Inflammatory macrophage treated with lipopolysaccharide for 4 hours (primary cell): ENCODE data around the gene CFAP57.
A peak's percentile ranks its signal among the peaks of the same experiment; 100 is the strongest.

Experiments
- DNase-seq: peaks from one replicate; pipeline ENCODE4 v3.0.0-alpha.2; 2020

The CFAP57 gene

DNA sequence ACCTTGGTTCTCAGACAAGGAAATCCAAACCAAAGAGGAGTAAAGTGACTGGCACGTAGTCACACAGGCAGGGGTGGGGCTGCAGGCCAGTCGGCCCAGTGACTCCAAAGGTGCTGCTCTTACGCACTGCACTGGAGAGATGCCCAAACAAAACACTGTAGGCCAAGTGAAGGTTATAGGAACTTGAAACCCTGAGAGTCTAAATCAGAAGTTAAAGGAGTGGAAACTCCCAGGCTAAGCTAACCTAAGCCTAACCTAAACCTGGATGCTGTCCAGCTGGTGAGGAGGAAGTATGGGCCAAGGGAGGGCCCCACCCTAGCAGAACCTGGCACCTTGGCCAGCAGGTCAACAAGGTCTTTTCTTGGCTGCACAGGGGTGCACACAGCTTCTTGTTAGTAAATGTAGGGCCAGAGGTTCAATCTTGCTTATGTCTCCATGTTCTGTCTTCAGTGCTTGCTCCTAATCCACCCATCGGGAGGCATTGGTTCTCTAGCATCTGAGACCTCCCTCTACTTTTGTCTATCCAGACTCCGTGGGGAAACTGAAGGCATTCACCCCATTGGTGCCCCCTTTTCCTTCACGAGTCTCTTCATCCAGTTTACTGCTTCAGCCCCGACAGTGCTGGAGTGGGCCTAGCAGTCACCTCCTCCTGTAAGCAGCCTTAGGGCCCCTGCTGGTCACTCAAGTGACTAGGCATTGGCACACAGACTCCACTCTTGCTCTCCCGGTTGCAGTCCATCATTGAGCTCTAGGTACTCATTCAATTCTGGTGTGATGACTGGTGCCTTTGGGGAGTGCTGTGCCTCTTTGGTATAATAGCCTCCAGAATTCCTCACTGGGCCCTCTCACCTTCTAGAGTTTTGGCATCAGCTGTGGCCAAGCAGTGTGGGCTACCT lies 84.8 kb downstream of the CFAP57 start:
- no peak for DNase-seq

DNA sequence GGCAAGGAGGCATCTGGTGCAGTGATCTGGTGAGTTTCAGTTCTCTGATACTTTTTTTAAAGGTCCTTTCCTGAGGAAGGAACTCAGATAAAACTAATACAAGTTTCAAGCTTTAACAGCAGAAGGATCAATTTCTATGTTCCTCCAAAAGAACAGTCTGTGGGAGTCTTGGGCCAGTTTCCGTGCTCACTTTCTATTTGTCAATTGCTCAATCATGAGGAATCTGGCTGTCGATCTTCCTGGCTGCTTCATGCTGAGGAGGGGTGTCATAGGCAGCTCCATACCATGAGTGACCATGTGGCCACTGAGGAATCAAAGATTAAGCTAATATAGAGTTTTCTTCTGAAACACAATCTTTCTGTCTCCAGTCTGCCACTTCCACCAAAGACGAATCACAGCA lies 86.2 kb downstream of the CFAP57 start:
- DNase-seq, result no peak

DNA sequence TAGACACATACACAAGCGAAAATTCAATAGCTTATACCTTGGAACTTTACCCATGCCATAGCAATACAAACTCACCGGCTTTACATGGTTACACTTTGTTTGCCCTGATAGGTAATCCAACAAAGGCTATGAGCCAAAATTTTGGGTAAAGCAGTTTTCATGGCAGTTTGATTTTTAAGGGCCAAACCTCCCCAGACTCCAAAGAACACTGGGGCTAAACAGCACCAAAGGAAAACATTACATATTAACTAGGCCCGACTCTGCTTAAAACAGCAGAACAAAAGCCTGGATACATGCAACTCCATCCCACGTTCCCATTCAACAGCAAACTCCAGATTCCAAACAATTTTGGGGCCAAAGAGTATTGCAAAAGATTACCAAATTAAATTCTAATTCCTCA lies 93.3 kb downstream of the CFAP57 start:
- DNase-seq, result no peak

DNA sequence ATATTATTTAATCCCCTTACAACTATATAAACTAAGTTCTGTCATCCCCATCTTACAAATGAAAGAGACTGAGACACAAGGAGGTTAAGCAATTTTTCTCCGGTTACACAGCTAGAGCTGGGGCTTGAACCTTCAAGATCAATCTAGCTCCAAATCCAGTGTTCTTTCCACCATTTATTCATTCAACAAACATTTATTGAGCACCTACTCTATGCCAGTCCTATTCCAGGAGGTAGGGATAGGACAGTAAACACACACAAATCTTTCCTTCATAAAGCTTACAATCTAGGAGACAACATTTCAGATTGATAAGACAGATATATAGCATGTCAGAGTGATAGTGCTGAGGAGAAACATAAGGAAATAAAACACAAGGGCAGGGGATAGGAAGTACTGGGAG lies 94.8 kb downstream of the CFAP57 start:
- DNase-seq, result no peak

DNA sequence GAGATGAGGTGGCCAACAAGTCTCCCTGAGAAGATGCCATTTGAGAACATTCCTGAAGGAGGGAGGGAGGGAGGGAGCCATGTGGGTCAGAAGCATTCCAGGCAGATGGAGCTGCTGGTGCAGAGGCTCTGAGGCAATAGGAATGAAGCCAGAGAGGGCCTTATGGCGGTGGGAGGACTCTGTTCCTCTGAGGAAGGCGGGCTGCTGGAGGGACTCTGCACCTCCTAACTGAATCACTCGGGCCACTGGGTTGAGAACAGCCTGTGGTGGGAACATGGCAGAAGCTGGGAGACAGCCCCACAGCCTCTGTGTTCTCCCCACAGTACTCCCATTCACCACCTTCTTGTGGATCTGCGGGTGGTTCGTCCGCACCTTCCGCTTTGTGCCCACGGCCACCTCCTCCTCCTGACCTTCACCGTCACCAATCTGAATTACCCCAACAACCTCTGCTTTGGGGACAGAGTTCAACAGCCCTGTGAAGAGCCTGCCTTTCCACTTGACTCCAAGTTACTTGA lies 95.2 kb downstream of the CFAP57 start:
- DNase-seq, result no peak

DNA sequence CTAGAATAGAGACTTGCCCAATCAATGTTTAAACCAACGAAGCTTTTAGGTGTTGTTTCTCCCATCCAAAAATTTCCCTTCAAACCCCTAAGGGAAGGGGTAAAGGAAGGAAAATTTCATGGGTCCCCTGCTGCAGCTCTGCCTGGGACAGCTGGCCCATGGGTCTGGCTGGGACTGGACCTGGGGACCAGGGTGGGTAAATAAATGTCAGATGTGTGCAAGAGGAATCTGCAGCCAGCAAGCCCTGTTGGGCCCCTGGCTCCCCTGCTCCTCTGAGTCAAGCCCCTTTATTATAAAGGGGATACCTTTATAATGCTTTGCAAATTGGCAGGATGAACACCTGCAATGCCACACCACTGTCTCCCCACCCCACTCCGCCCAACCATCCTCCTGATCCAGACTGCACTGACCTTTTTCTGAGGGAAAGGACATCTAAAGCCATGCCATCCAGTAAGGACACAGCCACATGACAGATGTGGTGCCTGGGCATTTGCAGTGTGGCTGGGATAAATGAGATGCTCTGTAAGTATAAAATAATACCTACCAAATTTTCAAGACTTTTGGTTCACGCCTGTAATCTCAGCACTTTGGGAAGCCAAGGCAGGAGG lies 95.8 kb downstream of the CFAP57 start:
- no peak for DNase-seq

DNA sequence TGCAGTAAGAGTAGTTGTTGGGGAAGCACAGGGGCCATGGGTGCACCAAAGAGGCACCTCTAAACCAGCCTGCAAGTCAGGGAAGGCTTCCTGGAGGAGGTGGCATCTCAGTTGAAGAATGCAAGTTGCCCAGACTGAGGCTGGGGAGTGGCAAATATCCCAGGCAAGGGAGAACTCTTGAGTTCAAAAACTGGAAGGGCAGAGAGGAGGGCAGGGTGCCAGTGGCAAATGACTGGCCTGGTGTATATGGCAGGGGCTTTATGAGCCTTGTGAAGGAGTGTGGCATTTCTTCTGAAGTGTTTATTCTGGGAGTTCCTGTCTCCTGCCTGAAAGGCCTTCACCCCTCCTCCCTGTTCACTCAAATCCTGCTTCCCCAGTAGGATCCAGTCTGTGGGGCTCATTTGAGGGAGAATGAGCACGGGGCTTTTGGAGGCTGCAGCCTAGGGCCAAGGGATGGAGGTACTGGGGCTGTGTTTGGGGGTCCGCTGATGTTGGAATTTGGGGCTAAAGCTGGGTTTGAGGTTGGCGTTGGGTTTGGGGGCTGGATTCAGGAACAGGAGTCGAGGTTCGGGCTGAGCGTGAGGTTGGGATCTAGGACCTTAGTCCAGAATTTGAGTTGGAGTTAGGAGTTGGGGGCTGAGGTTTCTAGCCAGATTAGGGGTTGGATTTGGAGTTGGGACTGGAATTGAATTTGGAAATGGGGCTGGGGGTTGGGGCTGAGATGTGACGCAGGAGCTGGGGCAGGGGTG lies 97.7 kb downstream of the CFAP57 start, which contains the start of gene TMEM125:
TSS of gene TMEM125 (plus strand) at position 357 of the 749 bp plus-strand sequence. CDS start 2,740 bp downstream, outside the sequence.
- DNase-seq, result no peak

GRCh38 chr1:43270421-43271095 lies 98.4 kb downstream of the CFAP57 start:
- DNase-seq, result no peak

- DNase-seq, result no peak
These were observed 99.3 kb downstream of the CFAP57 start for GRCh38 chr1:43271186-43272118.

DNA sequence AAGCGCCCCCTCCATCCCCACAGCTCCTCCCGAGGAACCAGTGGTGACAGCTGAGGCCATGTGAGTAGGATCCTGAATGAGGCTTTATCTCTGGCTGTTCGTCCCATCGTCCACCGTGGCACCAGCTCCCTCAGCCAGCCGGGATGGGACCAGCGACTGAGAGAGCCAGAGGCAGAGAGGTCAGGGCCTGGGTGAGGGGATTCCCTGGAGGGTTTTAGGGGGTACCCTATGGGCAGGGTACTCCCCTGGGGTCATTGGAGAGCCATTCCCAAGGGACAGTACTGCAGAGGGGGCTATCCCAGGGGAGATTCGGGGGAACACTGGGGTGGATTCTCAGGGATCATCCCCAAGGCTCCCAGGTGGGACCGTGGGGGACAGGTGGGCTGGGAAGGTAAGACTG lies 100.0 kb downstream of the CFAP57 start:
- no peak for DNase-seq

DNA sequence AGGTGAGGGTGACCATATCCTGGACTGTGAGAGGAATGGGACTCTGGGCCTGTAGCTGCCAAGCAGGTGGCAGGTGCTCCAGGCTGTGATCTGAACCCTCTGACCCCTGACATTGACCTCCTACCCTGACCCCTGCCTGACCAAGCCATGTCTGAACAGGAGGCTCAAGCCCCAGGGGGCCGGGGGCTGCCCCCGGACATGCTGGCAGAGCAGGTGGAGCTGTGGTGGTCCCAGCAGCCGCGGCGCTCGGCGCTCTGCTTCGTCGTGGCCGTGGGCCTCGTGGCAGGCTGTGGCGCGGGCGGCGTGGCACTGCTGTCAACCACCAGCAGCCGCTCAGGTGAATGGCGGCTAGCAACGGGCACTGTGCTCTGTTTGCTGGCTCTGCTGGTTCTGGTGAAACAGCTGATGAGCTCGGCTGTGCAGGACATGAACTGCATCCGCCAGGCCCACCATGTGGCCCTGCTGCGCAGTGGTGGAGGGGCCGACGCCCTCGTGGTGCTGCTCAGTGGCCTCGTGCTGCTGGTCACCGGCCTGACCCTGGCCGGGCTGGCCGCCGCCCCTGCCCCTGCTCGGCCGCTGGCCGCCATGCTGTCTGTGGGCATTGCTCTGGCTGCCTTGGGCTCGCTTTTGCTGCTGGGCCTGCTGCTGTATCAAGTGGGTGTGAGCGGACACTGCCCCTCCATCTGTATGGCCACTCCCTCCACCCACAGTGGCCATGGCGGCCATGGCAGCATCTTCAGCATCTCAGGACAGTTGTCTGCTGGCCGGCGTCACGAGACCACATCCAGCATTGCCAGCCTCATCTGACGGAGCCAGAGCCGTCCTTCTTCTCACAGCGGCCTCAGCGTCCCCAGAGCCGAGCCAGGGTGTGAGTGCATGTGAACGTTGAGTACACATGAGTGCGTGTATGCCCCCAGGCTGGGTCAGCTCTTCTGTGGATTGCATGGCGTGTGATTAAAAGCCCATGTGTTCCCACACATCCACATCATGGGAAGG lies 100.7 kb downstream of the CFAP57 start:
- DNase-seq, result no peak

- DNase-seq, result no peak
These were observed 101.6 kb downstream of the CFAP57 start for GRCh38 chr1:43273708-43274107.

GRCh38 chr1:43274125-43274803 lies 102.1 kb downstream of the CFAP57 start:
- DNase-seq, result peak; percentile 51

GRCh38 chr1:43274804-43275180 lies 102.7 kb downstream of the CFAP57 start:
- no peak for DNase-seq

- DNase-seq, result no peak
These were observed 103.9 kb downstream of the CFAP57 start for GRCh38 chr1:43275826-43276620.

DNA sequence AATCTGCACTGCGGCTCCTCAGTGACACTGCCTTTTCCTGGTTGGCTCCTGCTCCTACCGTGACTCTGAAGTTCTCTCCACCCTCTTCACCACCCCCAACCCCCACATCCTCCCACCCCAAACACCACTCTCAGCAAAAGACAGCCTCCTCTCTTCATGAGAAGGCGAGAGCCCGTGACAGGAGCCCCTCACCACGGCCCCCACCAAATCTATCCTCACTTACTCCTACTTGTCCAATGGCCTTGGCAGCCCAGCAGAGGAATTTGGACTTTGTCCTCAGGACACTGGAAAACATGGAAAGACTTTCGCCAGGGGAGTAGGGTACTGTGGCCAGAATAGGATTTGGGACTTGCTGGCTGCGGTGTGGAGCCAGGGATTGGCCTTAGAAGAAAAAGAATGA lies 104.5 kb downstream of the CFAP57 start:
- DNase-seq, result no peak

- no peak for DNase-seq
These were observed 105.2 kb downstream of the CFAP57 start for GRCh38 chr1:43277116-43277876.

DNA sequence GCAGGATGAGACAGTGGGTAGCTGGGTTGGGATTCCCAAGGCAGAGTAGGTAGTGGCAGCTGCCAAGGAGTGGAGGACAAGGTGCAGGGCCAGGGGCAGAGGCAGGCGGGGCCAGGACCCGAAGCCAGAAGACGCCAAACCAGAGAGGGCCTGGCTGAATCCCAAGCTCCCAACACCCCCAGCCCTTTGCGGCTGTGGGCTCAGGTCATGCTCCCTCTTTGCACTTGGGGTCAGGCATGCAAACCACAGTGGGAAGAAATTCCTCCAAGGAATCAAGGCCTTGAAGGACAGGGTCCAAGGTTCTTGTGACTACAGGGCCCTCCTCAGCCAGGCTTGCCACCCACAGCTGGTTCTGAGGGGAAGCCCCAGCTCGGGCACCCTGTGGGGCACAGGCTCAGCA lies 107.0 kb downstream of the CFAP57 start:
- no peak for DNase-seq
